C4-2B (cell line): Measurements from ENCODE around the gene SPATA24.

Experiments
- ZFX ChIP-seq: fragments of 450-650 bp; IDR thresholded peaks from 2 replicates; pipeline ENCODE4 v1.6.1; 2017
- TF ChIP-seq, protein P1 (sequence below): fragments of 450-650 bp; conservative IDR thresholded peaks from 2 replicates; pipeline ENCODE4 v1.5.1; 2017; ENCODE audit warnings: mild to moderate bottlenecking

- TF ChIP-seq, protein P1, sequence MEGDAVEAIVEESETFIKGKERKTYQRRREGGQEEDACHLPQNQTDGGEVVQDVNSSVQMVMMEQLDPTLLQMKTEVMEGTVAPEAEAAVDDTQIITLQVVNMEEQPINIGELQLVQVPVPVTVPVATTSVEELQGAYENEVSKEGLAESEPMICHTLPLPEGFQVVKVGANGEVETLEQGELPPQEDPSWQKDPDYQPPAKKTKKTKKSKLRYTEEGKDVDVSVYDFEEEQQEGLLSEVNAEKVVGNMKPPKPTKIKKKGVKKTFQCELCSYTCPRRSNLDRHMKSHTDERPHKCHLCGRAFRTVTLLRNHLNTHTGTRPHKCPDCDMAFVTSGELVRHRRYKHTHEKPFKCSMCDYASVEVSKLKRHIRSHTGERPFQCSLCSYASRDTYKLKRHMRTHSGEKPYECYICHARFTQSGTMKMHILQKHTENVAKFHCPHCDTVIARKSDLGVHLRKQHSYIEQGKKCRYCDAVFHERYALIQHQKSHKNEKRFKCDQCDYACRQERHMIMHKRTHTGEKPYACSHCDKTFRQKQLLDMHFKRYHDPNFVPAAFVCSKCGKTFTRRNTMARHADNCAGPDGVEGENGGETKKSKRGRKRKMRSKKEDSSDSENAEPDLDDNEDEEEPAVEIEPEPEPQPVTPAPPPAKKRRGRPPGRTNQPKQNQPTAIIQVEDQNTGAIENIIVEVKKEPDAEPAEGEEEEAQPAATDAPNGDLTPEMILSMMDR, result no peak
- no peak for TF ChIP-seq ZFX
These were observed 12.8 kb upstream of the SPATA24 start for GRCh38 chr5:139416651-139417050.
